ENCODE measurements around the gene ZNF668. TPM values are rescaled to one million over a fixed set of nuclear protein-coding genes. Genes with fewer than 3 reads are reported as not detected.

ZNF668 gene
- total and polyA plus RNA-seq, 2 of the 13 experiments (the other 11 are each of a cell fraction or from before 2014, with no cell fraction given), result 3.8 to 9.8 TPM

- TF ChIP-seq MYPOP (CRISPR knock-in tag; IDR thresholded peaks at IDR 0.05) (peak; percentile 62; the same call in 1 of the 2 replicates), PHF20 (CRISPR knock-in tag; IDR thresholded peaks at IDR 0.05) (peak; percentile 94), ZNF17 (CRISPR knock-in tag; IDR thresholded peaks at IDR 0.05) (no peak), CHCHD3 (CRISPR knock-in tag; IDR thresholded peaks at IDR 0.05) (peak; percentile 88; the same call in 1 of the 2 replicates), ARID2 (CRISPR knock-in tag; IDR thresholded peaks at IDR 0.05; ENCODE audit: borderline replicate concordance) (peak; percentile 81), HOXA5 (CRISPR knock-in tag; IDR thresholded peaks at IDR 0.05) (0 out of 2 replicates have a peak, but pooled peaks have one; percentile 48), SATB2 (CRISPR knock-in tag; IDR thresholded peaks at IDR 0.05) (no peak), MAZ (IDR thresholded peaks at IDR 0.05; ENCODE audit: borderline replicate concordance, low read depth, low read length) (peak; percentile 69), MAZ (CRISPR knock-in tag; IDR thresholded peaks at IDR 0.05; ENCODE audit: low read depth) (peak; percentile 95), USF2 (IDR thresholded peaks at IDR 0.05; ENCODE audit: low read depth, low read length) (no peak), USF2 (CRISPR knock-in tag; IDR thresholded peaks at IDR 0.05; ENCODE audit: borderline replicate concordance) (no peak; the same call in 1 of the 2 replicates), ARID5B (CRISPR knock-in tag; IDR thresholded peaks at IDR 0.05) (peak; percentile 62), MAFF (IDR thresholded peaks at IDR 0.05; ENCODE audit: low read depth, low read length) (no peak), ZFP37 (CRISPR knock-in tag; IDR thresholded peaks at IDR 0.05; ENCODE audit: borderline replicate concordance) (no peak), ZNF33A (CRISPR knock-in tag; IDR thresholded peaks at IDR 0.05; ENCODE audit: borderline replicate concordance) (no peak), RARA (CRISPR knock-in tag; IDR thresholded peaks at IDR 0.05) (peak; percentile 54), ZNF138 (CRISPR knock-in tag; IDR thresholded peaks at IDR 0.05; ENCODE audit: low read depth) (no peak), ZNF766 (CRISPR knock-in tag; IDR thresholded peaks at IDR 0.05; ENCODE audit: borderline replicate concordance) (peak; percentile 38; the same call in 1 of the 2 replicates), FOXP1 (IDR thresholded peaks at IDR 0.05) (no peak), FOXP1 (CRISPR knock-in tag; IDR thresholded peaks at IDR 0.05) (peak; percentile 7; the same call in 1 of the 2 replicates), ZBTB2 (CRISPR knock-in tag; IDR thresholded peaks at IDR 0.05; ENCODE audit: low read depth) (peak; percentile 97), KDM3A (CRISPR knock-in tag; IDR thresholded peaks at IDR 0.05; ENCODE audit: low read depth) (peak; percentile 95)
These were observed 43.6 kb upstream of the ZNF668 start, which contains the start of gene KAT8 (continued) for GRCh38 chr16:31117384-31118222.

All from HepG2 (cell line).